GM23338 (cell line): ENCODE results near the gene KLHL6. TPM values are rescaled to one million over a fixed set of nuclear protein-coding genes. Genes with fewer than 3 reads are reported as not detected.
"Not testable (repeated sequence)": the region's sequence is repeated elsewhere in the genome, so short reads cannot be mapped to it uniquely, and the experiment has no call there.

Experiments
- ATAC-seq: fragments of 200-7000 bp; cut with Tn5 transposase; 3 replicates; pipeline ENCODE4 v1.9.1; 2020
- DNase-seq: peaks from one replicate; pipeline ENCODE4 v3.0.0-alpha.2; 2015; ENCODE audit warnings: low spot score
- H2AFZ ChIP-seq: fragments of 200-600 bp; sonication (generic); 2 replicates; pipeline ENCODE4 v1.8.0; 2016; ENCODE audit warnings: antibody characterized with exemption, mild to moderate bottlenecking, moderate library complexity
- H3F3A ChIP-seq: fragments of 200-600 bp; sonication (generic); replicated peaks from 2 replicates; pipeline ENCODE4 v1.8.0; 2017; ENCODE audit warnings: antibody characterized with exemption, mixed run types, low read depth
- H3K27ac ChIP-seq: fragments of 200-600 bp; sonication (generic); 2 replicates; pipeline ENCODE4 v1.6.1; 2016; ENCODE audit warnings: low read depth
- H3K27me3 ChIP-seq: fragments of 200-600 bp; sonication (generic); 2 replicates; pipeline ENCODE4 v1.8.0; 2016; ENCODE audit warnings: mild to moderate bottlenecking, mixed run types, moderate library complexity; ENCODE audit not compliant: insufficient read depth
- H3K36me3 ChIP-seq: fragments of 200-600 bp; sonication (generic); 2 replicates; pipeline ENCODE4 v1.8.0; 2016; ENCODE audit warnings: mild to moderate bottlenecking; ENCODE audit not compliant: insufficient read depth
- H3K4me1 ChIP-seq: fragments of 200-600 bp; sonication (generic); 2 replicates; pipeline ENCODE4 v1.8.0; 2016; ENCODE audit warnings: mild to moderate bottlenecking, moderate library complexity; ENCODE audit not compliant: insufficient read depth
- H3K4me2 ChIP-seq: fragments of 200-600 bp; sonication (generic); 2 replicates; pipeline ENCODE4 v1.7.1; 2017; ENCODE audit warnings: mixed run types
- H3K4me3 ChIP-seq: fragments of 200-600 bp; sonication (generic); 2 replicates; pipeline ENCODE4 v1.6.1; 2016; ENCODE audit warnings: mixed run types
- H3K79me2 ChIP-seq: fragments of 200-600 bp; sonication (generic); replicated peaks from 2 replicates; pipeline ENCODE4 v1.8.0; 2017; ENCODE audit warnings: mild to moderate bottlenecking; ENCODE audit not compliant: insufficient read depth
- H3K9me2 ChIP-seq: fragments of 200-600 bp; sonication (generic); 2 replicates; pipeline ENCODE4 v1.8.0; 2017; ENCODE audit not compliant: insufficient read depth
- H4K20me1 ChIP-seq: fragments of 200-600 bp; sonication (generic); replicated peaks from 2 replicates; pipeline ENCODE4 v1.8.0; 2017; ENCODE audit warnings: mild to moderate bottlenecking; ENCODE audit not compliant: insufficient read depth
- H3K27ac Mint-ChIP-seq: 2 replicates; pipeline ENCODE4 v1.8.0; 2020; ENCODE audit warnings: inconsistent platforms, mild to moderate bottlenecking, moderate library complexity, mixed read lengths
- H3K27me3 Mint-ChIP-seq: 3 replicates; pipeline ENCODE4 v1.8.0; 2022; ENCODE audit warnings: low read depth, mild to moderate bottlenecking, moderate library complexity, mixed read lengths, inconsistent platforms; ENCODE audit not compliant: insufficient read depth, poor library complexity
- H3K36me3 Mint-ChIP-seq: 3 replicates; pipeline ENCODE4 v1.8.0; 2021; ENCODE audit warnings: low read depth, mild to moderate bottlenecking, inconsistent platforms, moderate library complexity, mixed read lengths
- H3K4me1 Mint-ChIP-seq: 3 replicates; pipeline ENCODE4 v1.8.0; 2020; ENCODE audit warnings: mild to moderate bottlenecking, inconsistent platforms, mixed read lengths
- H3K4me3 Mint-ChIP-seq: 3 replicates; pipeline ENCODE4 v1.8.0; 2021; ENCODE audit warnings: moderate library complexity, mild to moderate bottlenecking, inconsistent platforms, mixed read lengths
- H3K9me3 Mint-ChIP-seq: 3 replicates; pipeline ENCODE4 v1.8.0; 2020; ENCODE audit warnings: moderate library complexity, mild to moderate bottlenecking, inconsistent platforms, mixed read lengths
- CREB1 ChIP-seq: fragments of 250-450 bp; sonication (Bioruptor Pico); IDR thresholded peaks from 2 replicates; pipeline ENCODE4 v1.5.0; 2020; ENCODE audit warnings: low read depth, mild to moderate bottlenecking, moderate library complexity
- EZH2 ChIP-seq: fragments of 200-600 bp; sonication (generic); IDR thresholded peaks from one replicate; pipeline ENCODE4 v1.8.0; 2017; ENCODE audit warnings: antibody characterized with exemption, mild to moderate bottlenecking, low read depth; ENCODE audit not compliant: unreplicated experiment
- EZH2phosphoT487 ChIP-seq: fragments of 200-600 bp; sonication (generic); IDR thresholded peaks from one replicate; pipeline ENCODE4 v1.8.1; 2018; ENCODE audit warnings: antibody characterized with exemption; ENCODE audit not compliant: unreplicated experiment
- JUNB ChIP-seq: IDR thresholded peaks from one replicate; pipeline ENCODE4 v1.6.1; 2016; ENCODE audit warnings: antibody characterized with exemption; ENCODE audit not compliant: unreplicated experiment
- NANOG ChIP-seq: IDR thresholded peaks from 2 replicates; pipeline ENCODE4 v1.6.1; 2016; ENCODE audit warnings: antibody characterized with exemption, borderline replicate concordance
- POLR2AphosphoS5 ChIP-seq: IDR thresholded peaks from 2 replicates; pipeline ENCODE4 v1.6.1; 2016; ENCODE audit warnings: antibody characterized with exemption, low read depth
- REST ChIP-seq: IDR thresholded peaks from one replicate; pipeline ENCODE4 v1.6.1; 2018; ENCODE audit warnings: antibody characterized with exemption; ENCODE audit not compliant: unreplicated experiment
- ZNF114 ChIP-seq: fragments of 250-450 bp; sonication (Bioruptor Pico); IDR thresholded peaks from 2 replicates; pipeline ENCODE4 v1.5.0; 2020; ENCODE audit warnings: mild to moderate bottlenecking, moderate library complexity
- polyA plus RNA-seq: library from polyadenylated mRNA; unstranded; fragments of >200 nt; fragmentation: Nextera tagmentation; extraction: Ambion mirVana; gene quantifications from 2 replicates; pipeline ENCODE4 v1.2.1, GENCODE V29; 2016
- total RNA-seq: library from RNA; depleted of rRNA; stranded (reverse); fragments of >200 nt; shearing (Covaris generic); gene quantifications from 2 replicates; pipeline ENCODE4 v1.2.3, GENCODE V29; 2014
- TF ChIP-seq, protein P1 (sequence below): fragments of 250-450 bp; sonication (Bioruptor Pico); IDR thresholded peaks from 2 replicates; pipeline ENCODE4 v1.5.0; 2020; ENCODE audit warnings: mild to moderate bottlenecking, moderate library complexity
- TF ChIP-seq, protein P2 (sequence below): IDR thresholded peaks from 2 replicates; pipeline ENCODE4 v1.6.1; 2016; ENCODE audit warnings: antibody characterized with exemption

KLHL6 gene
- total and polyA plus RNA-seq, 2 experiments from 2014 or later: not detected

DNA sequence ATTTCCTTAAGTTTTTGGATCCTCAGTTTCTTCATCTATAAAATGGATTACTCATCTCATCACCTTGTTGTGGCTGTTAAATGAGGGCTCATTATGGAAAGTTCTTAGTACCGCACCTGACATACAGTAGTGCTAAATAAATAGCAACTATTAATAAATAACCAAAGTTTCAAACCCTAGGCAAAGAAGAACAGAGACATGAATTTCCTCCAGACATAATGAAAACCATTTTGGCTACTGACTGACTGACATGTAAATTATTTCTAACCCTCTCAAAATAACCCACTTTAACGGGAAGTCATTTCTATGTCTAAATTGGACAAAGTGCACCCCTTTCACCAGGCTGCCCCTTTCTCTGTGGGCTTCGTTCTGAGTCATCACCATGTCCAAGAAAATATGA, 17.4 kb upstream of the KLHL6 start:
- Histone ChIP-seq H3K79me2 (no peaks in the 10 kb centered on the region), H3K4me2 (no peak overlapping the region), H3K27ac (no peak overlapping the region), H3F3A (no peaks in the 10 kb centered on the region), H3K27me3 (no peaks in the 10 kb centered on the region), H3K36me3 (no peaks in the 10 kb centered on the region), H4K20me1 (no peaks in the 10 kb centered on the region), H3K9me2 (no peaks in the 10 kb centered on the region), H2AFZ (no peak overlapping the region), H3K4me3 (no peak overlapping the region), H3K4me1 (peaks cover 7% of the 10 kb centered on the region; the same call in 1 of the 2 replicates)
- Mint-ChIP-seq H3K36me3 (no peaks in the 10 kb centered on the region), H3K4me1 (peaks cover 18% of the 10 kb centered on the region), H3K4me3 (no peak overlapping the region), H3K27ac (no peak overlapping the region), H3K27me3 (no peaks in the 10 kb centered on the region), H3K9me3 (no peaks in the 10 kb centered on the region)
- TF ChIP-seq EZH2 (no peak), ZNF114 (CRISPR knock-in tag) (no peak), REST (no peak), NANOG (no peak), POLR2AphosphoS5 (no peak), CREB1 (CRISPR knock-in tag) (no peak), EZH2phosphoT487 (no peak), JUNB (no peak)
- TF ChIP-seq, protein P1, sequence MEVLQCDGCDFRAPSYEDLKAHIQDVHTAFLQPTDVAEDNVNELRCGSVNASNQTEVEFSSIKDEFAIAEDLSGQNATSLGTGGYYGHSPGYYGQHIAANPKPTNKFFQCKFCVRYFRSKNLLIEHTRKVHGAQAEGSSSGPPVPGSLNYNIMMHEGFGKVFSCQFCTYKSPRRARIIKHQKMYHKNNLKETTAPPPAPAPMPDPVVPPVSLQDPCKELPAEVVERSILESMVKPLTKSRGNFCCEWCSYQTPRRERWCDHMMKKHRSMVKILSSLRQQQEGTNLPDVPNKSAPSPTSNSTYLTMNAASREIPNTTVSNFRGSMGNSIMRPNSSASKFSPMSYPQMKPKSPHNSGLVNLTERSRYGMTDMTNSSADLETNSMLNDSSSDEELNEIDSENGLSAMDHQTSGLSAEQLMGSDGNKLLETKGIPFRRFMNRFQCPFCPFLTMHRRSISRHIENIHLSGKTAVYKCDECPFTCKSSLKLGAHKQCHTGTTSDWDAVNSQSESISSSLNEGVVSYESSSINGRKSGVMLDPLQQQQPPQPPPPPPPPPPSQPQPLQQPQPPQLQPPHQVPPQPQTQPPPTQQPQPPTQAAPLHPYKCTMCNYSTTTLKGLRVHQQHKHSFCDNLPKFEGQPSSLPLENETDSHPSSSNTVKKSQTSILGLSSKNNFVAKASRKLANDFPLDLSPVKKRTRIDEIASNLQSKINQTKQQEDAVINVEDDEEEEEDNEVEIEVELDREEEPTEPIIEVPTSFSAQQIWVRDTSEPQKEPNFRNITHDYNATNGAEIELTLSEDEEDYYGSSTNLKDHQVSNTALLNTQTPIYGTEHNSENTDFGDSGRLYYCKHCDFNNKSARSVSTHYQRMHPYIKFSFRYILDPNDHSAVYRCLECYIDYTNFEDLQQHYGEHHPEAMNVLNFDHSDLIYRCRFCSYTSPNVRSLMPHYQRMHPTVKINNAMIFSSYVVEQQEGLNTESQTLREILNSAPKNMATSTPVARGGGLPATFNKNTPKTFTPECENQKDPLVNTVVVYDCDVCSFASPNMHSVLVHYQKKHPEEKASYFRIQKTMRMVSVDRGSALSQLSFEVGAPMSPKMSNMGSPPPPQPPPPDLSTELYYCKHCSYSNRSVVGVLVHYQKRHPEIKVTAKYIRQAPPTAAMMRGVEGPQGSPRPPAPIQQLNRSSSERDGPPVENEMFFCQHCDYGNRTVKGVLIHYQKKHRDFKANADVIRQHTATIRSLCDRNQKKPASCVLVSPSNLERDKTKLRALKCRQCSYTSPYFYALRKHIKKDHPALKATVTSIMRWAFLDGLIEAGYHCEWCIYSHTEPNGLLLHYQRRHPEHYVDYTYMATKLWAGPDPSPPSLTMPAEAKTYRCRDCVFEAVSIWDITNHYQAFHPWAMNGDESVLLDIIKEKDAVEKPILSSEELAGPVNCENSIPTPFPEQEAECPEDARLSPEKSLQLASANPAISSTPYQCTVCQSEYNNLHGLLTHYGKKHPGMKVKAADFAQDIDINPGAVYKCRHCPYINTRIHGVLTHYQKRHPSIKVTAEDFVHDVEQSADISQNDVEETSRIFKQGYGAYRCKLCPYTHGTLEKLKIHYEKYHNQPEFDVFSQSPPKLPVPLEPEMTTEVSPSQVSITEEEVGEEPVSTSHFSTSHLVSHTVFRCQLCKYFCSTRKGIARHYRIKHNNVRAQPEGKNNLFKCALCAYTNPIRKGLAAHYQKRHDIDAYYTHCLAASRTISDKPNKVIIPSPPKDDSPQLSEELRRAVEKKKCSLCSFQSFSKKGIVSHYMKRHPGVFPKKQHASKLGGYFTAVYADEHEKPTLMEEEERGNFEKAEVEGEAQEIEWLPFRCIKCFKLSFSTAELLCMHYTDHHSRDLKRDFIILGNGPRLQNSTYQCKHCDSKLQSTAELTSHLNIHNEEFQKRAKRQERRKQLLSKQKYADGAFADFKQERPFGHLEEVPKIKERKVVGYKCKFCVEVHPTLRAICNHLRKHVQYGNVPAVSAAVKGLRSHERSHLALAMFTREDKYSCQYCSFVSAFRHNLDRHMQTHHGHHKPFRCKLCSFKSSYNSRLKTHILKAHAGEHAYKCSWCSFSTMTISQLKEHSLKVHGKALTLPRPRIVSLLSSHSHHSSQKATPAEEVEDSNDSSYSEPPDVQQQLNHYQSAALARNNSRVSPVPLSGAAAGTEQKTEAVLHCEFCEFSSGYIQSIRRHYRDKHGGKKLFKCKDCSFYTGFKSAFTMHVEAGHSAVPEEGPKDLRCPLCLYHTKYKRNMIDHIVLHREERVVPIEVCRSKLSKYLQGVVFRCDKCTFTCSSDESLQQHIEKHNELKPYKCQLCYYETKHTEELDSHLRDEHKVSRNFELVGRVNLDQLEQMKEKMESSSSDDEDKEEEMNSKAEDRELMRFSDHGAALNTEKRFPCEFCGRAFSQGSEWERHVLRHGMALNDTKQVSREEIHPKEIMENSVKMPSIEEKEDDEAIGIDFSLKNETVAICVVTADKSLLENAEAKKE: no peak
- TF ChIP-seq, protein P2, sequence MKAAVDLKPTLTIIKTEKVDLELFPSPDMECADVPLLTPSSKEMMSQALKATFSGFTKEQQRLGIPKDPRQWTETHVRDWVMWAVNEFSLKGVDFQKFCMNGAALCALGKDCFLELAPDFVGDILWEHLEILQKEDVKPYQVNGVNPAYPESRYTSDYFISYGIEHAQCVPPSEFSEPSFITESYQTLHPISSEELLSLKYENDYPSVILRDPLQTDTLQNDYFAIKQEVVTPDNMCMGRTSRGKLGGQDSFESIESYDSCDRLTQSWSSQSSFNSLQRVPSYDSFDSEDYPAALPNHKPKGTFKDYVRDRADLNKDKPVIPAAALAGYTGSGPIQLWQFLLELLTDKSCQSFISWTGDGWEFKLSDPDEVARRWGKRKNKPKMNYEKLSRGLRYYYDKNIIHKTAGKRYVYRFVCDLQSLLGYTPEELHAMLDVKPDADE: no peak
- DNase-seq (no peak), ATAC-seq (no peak)

DNA sequence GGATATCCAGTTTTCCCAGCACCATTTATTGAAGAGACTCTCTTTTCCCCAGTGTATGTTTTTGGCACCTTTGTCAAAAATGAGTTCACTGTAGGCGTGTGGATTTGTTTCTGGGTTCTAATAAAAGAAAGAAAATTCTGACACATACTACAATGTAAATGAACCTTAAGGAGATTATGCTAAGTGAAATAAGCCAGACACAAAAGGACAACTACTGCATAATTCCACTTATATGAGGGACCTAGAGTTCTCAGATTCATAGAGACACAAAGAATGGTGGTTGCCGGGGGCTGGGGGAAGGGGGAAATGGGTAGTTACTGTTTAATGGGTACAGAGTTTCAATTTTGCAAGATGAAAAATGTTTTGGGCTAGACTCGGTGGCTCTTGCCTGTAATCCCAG, 14.7 kb upstream of the KLHL6 start:
- not testable (repeated sequence) for H3K4me3 ChIP-seq, H3K4me1 ChIP-seq, H3K36me3 Mint-ChIP-seq, ATAC-seq, H3K27me3 ChIP-seq, H3K4me1 Mint-ChIP-seq, H3K27ac ChIP-seq, H3F3A ChIP-seq, H3K27me3 Mint-ChIP-seq, H3K36me3 ChIP-seq, H3K27ac Mint-ChIP-seq, H3K4me2 ChIP-seq, DNase-seq, H2AFZ ChIP-seq, H3K9me3 Mint-ChIP-seq, H3K79me2 ChIP-seq, H4K20me1 ChIP-seq, H3K9me2 ChIP-seq, H3K4me3 Mint-ChIP-seq
